Lower leg skin (tissue), 4 donors: ENCODE results near the gene TRAF7. TPM values are rescaled to one million over a fixed set of nuclear protein-coding genes. Genes with fewer than 3 reads are reported as not detected.

Experiments used
- DNase-seq, 2 donors: peaks; one replicate each; pipeline ENCODE4 v3.0.0-alpha.2; 2019; ENCODE audit warnings: low spot score in 2 of 2
- H3K4me3 ChIP-seq: fragments of 200-600 bp; sonication (generic); 2 replicates; pipeline ENCODE4 v1.5.1; 2017; ENCODE audit warnings: mild to moderate bottlenecking, low read depth; ENCODE audit not compliant: poor library complexity, severe bottlenecking
- CTCF ChIP-seq, 3 donors: fragments of 450-650 bp; IDR thresholded peaks; one replicate each; pipeline ENCODE4 v1.5.1; 2016; ENCODE audit warnings: antibody characterized with exemption in 3 of 3, mild to moderate bottlenecking in 3 of 3, moderate library complexity in 2 of 3
- POLR2A ChIP-seq, 2 donors: fragments of 450-650 bp; IDR thresholded peaks; one replicate each; pipeline ENCODE4 v1.6.1; 2016 to 2017; ENCODE audit warnings: antibody characterized with exemption in 2 of 2, mild to moderate bottlenecking in 1 of 2, moderate library complexity in 1 of 2
- WGBS, 2 donors: methylation state at CpG; one replicate each; pipeline ENCODE4 v1.1.5; 2018; 5-methylcytosine and 5-hydroxymethylcytosine counted together
- intact Hi-C: fragments of 100-400 bp; cut with DNase I; formaldehyde crosslinking; loops from one replicate; pipeline ENCODE4 v1.15.0; 2023; ENCODE audit warnings: low total_unique reads
- total RNA-seq, 4 donors: library from RNA; depleted of rRNA; stranded (reverse); fragments of >200 nt; gene quantifications; one replicate each; pipeline ENCODE4 v1.1.0, GENCODE V29; 2016

TRAF7 gene
- total RNA-seq, 4 donors from 2014 or later, result 60.8 to 74.8 (median 68.9) TPM

- intact Hi-C loops, result no loop called here
- DNase-seq, result no peak
- no peak overlapping the region for H3K4me3 ChIP-seq
- TF ChIP-seq POLR2A (IDR thresholded peaks at IDR 0.05), result no peak
- TF ChIP-seq CTCF (IDR thresholded peaks at IDR 0.05), result no peak
- WGBS, 2 donors, result 38 to 46% methylated on average over 23 of the region's 24 CpGs
These were observed 3.7 kb downstream of the TRAF7 start for GRCh38 chr16:2159175-2159838.

GRCh38 chr16:2160915-2161551 lies 5.5 kb downstream of the TRAF7 start:
- no peak for TF ChIP-seq POLR2A (IDR thresholded peaks at IDR 0.05)
- no peak for TF ChIP-seq CTCF (IDR thresholded peaks at IDR 0.05)
- intact Hi-C loops, result no loop called here
- 23 to 38% methylated on average over 18 to 19 of the region's 20 CpGs for WGBS, 2 donors
- DNase-seq, result peak; percentile 66 to 94
- H3K4me3 ChIP-seq, result no peak overlapping the region

GRCh38 chr16:2161911-2162310 lies 6.3 kb downstream of the TRAF7 start:
- intact Hi-C loops, result no loop called here
- TF ChIP-seq POLR2A (IDR thresholded peaks at IDR 0.05) (no peak), CTCF (IDR thresholded peaks at IDR 0.05) (no peak)
- H3K4me3 ChIP-seq, result no peak overlapping the region
- DNase-seq, result no peak
- 57 to 72% methylated on average over 9 to 10 of the region's 10 CpGs for WGBS, 2 donors

- intact Hi-C loops, result no loop called here
- no peak for DNase-seq
- no peak overlapping the region for H3K4me3 ChIP-seq
- 37 to 62% methylated on average over 12 to 13 of the region's 13 CpGs for WGBS, 2 donors
- TF ChIP-seq CTCF (IDR thresholded peaks at IDR 0.05) (no peak), POLR2A (IDR thresholded peaks at IDR 0.05) (no peak)
These were observed 7.1 kb downstream of the TRAF7 start for GRCh38 chr16:2162676-2163118.

GRCh38 chr16:2163211-2163881 lies 7.8 kb downstream of the TRAF7 start:
- TF ChIP-seq POLR2A (IDR thresholded peaks at IDR 0.05), result no peak
- no peak for TF ChIP-seq CTCF (IDR thresholded peaks at IDR 0.05)
- WGBS, 2 donors, result 51 to 58% methylated on average over 11 to 25 of the region's 26 CpGs
- intact Hi-C loops, result no loop called here
- no peak overlapping the region for H3K4me3 ChIP-seq
- DNase-seq, result peak in 1 of 2 donors; percentile 77
